Left cardiac atrium (tissue), 2 donors: Measurements from ENCODE around the gene IDH1. TPM values are rescaled to one million over a fixed set of nuclear protein-coding genes. Genes with fewer than 3 reads are reported as not detected.

Experiments
- total RNA-seq, 2 donors: library from RNA; stranded (reverse); fragmentation: NEBNext Ultra II Directional; extraction: Animal tissue kit (Norgen Biotek cat#: 25700); gene quantifications; one replicate each; pipeline ENCODE4 v1.2.1, GENCODE V29; 2021
- donor health status: DM: no; HTN: yes; CAD: no; lungs with severe emphysema.
- donor health status: DM: yes; HTN: yes; CAD: no.

IDH1 gene
- total RNA-seq, 2 donors from 2014 or later = 36.5 to 79.9 TPM

Other genes with a start within 250 kb of the IDH1 start
- gene PLEKHM3, start 229.5 kb downstream of the IDH1 start, total RNA-seq = 10 to 100 TPM in 1 of 2 donors, 1 to 10 TPM in 1; 8.2 to 10.7 TPM
- not detected for gene CRYGD, start 130.5 kb downstream of the IDH1 start, total RNA-seq
- gene CRYGC, start 125.2 kb downstream of the IDH1 start, total RNA-seq = not detected
- not detected for gene CRYGB, start 108.9 kb downstream of the IDH1 start, total RNA-seq
- not detected for gene CRYGA, start 91.5 kb downstream of the IDH1 start, total RNA-seq
- not detected for gene C2orf80, start 65.0 kb downstream of the IDH1 start, total RNA-seq
- gene PIKFYVE, start 11.2 kb upstream of the IDH1 start, total RNA-seq = 10 to 100 TPM; 17.2 to 18.6 TPM
- not detected for gene PTH2R, start 151.7 kb upstream of the IDH1 start, total RNA-seq